Upper lobe of left lung (tissue), 4 donors: ENCODE data around the gene PTGFRN.

Experiments used
- EP300 ChIP-seq, 4 donors: sonication (generic); formaldehyde crosslinking; IDR thresholded peaks; one replicate each; pipeline ENCODE4 v1.5.1; 2017; ENCODE audit warnings: antibody characterized with exemption in 4 of 4, control low read depth in 2 of 4
- POLR2A ChIP-seq, 4 donors: fragments of 450-650 bp; IDR thresholded peaks; one replicate each; pipeline ENCODE4 v1.5.1; 2016 to 2017; ENCODE audit warnings: antibody characterized with exemption in 4 of 4, mild to moderate bottlenecking in 2 of 4
- TF ChIP-seq, protein P1 (sequence below), 6 experiments: fragments of 450-650 bp in 4 of 6; fragments of 200-600 bp in 2 of 6; sonication (generic) in 2 of 6; IDR thresholded peaks; one replicate each; pipeline ENCODE4 v1.5.1; 2016 to 2019; ENCODE audit warnings: antibody characterized with exemption in 6 of 6

DNA sequence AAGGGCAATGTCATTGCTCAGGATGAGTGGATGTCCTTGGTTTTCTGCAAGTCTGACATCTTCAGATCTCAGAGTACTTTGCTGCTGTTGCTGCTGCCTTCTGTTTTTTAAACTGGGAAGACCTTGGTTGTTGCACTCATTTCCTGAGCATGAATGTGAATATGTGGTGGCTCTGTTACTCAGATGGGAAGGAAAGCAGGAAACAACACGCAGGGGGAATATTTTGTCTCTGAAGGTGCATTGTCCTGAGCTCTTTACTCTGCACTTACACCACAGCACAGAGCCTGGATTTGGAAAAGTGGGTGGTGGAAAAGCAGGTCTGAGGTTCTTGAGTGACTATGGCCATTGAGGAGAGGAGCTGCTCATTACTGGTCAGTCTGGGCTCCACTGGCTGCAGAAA, 36.3 kb downstream of the PTGFRN start:
- TF ChIP-seq, protein P1, sequence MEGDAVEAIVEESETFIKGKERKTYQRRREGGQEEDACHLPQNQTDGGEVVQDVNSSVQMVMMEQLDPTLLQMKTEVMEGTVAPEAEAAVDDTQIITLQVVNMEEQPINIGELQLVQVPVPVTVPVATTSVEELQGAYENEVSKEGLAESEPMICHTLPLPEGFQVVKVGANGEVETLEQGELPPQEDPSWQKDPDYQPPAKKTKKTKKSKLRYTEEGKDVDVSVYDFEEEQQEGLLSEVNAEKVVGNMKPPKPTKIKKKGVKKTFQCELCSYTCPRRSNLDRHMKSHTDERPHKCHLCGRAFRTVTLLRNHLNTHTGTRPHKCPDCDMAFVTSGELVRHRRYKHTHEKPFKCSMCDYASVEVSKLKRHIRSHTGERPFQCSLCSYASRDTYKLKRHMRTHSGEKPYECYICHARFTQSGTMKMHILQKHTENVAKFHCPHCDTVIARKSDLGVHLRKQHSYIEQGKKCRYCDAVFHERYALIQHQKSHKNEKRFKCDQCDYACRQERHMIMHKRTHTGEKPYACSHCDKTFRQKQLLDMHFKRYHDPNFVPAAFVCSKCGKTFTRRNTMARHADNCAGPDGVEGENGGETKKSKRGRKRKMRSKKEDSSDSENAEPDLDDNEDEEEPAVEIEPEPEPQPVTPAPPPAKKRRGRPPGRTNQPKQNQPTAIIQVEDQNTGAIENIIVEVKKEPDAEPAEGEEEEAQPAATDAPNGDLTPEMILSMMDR (IDR thresholded peaks at IDR 0.05), result no peak
- TF ChIP-seq EP300 (IDR thresholded peaks at IDR 0.05), result no peak
- TF ChIP-seq POLR2A (IDR thresholded peaks at IDR 0.05), result no peak
